HG02970 (cell line): Measurements from ENCODE around the gene KCMF1.
"Not testable (repeated sequence)": the region's sequence is repeated elsewhere in the genome, so short reads cannot be mapped to it uniquely, and the experiment has no call there.

Source experiments
- ATAC-seq: cut with Tn5 transposase; IDR thresholded peaks from one replicate; pipeline ENCODE4 v1.9.1; 2021; ENCODE audit warnings: mild to moderate bottlenecking, moderate library complexity, moderate number of reproducible peaks; ENCODE audit not compliant: unreplicated experiment, low FRiP score

KCMF1 gene

DNA sequence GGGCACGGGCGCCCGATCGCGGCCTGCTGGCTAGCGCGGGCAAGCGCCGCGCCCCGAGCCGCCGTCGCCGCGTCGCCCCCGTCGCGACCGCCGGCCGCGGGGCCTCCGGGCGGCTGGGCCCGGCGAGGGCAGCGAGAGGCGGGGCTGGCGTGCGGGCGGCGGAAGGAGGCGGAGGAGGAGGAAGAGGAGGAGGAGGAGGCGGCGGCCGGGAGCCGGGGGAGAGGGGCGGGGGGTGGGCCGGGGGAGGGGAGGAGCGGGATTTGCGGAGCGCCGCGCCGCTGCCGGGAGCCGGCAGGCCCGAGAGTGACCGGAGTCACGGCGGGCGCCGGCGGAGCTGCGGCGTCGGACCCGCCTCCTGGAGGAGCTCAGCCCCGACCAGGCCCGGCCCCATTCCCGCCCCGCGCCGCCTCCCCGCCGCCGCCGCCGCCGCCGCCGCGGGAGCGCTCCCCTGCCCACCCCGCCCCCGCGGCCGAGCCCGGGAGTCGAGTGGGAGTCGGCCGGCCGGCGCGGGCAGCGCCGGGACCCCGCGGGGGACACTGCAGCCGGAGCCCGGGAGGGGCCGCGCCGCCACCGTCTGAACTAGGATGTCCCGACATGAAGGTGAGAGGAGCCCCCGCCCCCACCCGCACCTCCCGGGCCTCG, at the start of gene KCMF1:
Gene KCMF1 (plus strand): TSS at position 294 of the 642 bp plus-strand sequence. CDS start 291 bp downstream, at position 585.
- peak; percentile 49 for ATAC-seq

DNA sequence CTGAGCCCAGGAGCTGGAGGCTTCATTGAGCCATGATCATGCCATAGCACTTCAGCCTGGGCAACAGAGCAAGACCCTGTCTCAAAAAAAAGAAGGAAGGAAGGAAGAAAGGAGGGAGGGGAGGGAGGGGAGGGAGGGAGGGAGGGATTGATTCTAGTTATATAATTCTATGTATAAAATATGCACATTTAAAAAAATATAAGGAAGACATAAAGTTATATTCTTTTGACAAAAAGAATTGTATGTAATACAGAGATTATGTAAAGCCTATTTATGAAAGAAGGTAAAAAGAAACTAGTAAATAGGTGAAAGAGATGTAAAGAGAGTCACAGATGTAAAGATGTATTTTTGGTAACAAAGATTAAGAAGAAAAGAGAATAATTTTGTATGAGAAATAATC, 48.0 kb upstream of the KCMF1 start:
- no peak for ATAC-seq

- ATAC-seq: no peak
Measured at GRCh38 chr2:84924173-84925106, 46.5 kb upstream of the KCMF1 start.

DNA sequence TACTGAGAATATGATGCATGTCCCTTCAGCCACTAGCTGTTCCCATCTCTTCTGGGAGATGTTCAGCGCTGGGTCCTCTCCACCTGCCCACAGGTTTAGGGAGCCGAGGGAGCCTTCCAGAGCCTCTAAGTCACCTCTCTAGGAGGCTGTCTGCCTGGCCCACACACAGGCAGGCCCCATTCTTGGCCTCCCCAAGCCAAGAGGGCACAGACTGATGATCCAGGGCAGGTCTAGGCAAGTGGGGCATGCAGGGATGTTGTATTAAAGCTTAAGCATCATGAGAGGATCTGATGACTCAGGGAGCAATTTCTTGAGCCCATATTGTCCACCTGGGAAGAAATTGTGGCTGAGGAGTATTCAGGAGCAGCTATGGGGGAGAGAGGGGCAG, 45.6 kb upstream of the KCMF1 start:
- no peak for ATAC-seq

- peak; percentile 80 for ATAC-seq
Measured at GRCh38 chr2:84925724-84926376, 45.1 kb upstream of the KCMF1 start.

- no peak for ATAC-seq
Measured at GRCh38 chr2:84927275-84927627, 43.7 kb upstream of the KCMF1 start.

DNA sequence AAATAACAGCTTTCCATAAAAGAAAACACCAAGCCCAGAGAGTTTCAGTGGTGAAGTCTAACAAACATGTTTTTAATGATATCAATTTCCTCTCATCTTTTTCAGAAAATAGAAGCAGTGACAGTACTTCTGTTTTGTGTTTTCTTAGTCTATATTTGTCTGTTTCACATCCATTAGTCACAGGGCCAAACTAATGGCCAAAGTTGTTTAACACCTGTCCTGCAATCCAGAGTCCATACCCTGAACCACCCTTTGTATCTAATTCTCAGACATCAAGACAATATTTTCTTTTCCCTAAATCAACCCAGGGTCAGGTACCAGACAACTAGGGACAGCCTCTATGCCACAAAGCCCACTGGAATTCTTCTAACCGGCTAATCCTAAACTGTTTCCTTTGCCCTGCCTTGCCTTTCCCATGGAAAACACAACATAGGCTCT, 39.6 kb upstream of the KCMF1 start:
- ATAC-seq: no peak

DNA sequence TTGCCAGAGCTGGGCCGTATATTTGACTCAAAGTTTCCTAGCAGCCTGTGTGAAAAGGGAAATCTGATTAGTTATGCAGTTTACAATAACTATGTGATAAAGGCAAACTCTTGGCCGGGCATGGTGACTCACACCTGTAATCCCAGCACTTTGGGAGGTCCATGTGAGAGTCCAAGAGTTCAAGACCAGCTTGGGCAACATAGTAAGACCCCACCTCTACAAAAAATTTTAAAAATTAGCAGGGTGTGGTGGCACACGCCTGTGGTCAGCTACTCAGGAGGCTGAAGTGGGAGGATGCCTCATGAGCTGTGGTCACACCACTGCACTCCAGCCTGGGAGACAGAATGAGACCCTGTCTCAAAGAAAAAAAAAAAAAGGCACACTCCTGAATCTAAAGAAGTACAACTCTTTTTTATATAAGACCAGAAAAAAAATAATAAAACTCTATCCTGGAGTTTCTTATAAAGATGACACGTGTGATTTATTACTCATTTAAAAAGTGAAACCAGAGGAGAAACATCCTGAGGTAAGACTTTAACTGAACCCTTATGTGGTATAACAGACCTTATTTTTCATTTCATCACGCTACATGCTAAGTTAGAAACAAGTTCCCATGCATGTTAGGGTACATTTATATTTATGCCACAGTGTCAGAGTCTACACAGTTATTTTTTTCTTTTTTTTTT, 32.6 kb upstream of the KCMF1 start:
- ATAC-seq: peak; percentile 39

DNA sequence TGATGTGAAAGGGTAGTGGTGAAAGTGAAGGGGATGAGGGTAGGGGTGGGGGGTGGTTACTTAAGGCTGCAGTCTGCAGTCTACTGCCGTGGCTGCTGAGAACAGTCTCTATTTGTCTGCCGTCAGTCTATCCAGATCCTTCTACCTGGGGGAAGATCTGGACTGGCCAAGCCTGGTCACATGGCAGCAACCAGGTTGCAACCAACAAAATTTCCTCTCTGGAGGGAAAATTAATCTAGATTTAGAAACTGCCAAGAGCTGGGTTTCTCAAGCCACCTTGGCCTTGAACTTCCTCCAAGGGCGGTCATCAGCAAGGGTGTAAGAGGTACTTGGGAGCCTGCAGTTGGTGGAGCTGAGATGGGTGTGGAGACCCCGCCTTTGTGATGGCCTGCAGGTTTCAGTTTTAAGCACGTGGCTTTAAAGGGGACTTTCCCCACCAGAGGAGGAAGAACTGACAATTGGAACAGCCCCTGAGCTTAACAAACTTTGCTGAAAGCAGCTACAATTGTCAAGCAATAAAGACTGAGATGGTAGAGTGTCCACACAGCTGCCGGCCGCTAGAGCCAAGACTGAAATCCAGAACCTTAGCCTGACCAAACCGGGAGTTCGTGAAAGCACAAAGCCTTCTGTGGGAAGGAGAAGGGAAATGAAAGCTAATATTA, 31.4 kb upstream of the KCMF1 start:
- ATAC-seq: peak; percentile 72

GRCh38 chr2:84940088-84940470, 30.9 kb upstream of the KCMF1 start:
- ATAC-seq: peak; percentile 0

DNA sequence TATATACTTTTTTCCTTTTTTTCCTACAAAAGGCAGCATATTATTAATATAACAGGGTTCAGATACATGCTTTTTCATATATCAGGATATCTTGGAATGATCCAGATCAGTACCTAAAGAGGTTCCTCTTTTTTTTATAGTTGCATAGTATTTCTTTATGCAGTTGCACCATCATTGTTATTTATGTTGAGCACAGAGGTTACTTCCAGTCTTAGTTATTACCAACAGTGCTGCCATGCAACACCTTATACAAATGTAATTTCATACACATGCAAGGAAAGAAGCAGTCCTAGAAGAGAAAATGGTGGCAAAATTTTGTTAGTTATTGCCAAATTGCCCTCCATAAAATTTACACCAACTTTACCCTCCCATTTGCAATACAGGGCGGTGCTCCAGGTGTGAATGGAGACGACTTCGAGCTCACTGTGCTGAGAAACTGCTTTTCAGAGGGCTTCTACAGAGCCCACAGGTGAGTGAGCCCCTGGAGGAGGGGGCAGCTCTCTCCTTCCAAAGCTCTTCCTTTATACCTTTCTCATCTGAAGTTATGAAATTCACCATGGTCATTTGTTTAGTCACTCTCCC, 30.0 kb upstream of the KCMF1 start:
- no peak for ATAC-seq

DNA sequence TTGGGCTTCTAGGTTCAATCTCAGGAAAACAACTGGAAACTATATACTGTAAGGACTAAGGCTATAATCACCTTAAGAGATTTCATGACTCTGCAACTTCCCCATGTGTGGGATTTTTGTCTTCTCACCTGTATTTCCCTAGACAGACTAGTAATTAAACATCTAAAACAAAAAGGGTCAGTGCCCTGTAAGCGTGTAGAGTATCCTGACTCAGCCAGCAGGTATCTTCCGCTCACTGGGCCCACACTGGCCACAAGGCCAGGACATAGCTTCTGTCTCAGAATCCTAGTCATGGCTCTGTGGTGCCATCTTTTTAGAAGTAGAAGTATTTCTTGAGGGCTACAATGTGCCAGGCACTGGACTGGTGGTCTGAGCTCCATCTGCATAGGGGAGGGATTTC, 28.8 kb upstream of the KCMF1 start:
- no peak for ATAC-seq

DNA sequence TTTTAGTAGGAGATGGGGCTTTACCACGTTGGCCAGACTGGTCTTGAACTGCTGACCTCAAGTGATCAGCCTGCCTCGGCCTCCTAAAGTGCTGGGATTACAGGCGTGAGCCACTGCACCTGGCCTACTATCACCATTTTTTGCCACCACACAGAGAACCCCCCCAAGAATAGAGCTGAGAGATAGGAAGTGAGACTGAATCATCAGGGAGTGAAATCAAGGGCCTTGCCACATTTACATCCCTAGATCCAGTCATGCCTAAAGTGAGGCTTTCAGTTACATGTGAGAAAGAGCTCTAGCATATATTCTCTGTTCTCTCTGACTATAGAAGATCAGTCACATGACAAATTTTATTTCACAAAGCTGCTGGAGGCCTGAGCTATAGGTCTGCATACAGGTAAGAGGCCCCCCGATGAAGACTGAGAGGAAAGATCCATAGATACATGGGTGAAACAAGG, 28.0 kb upstream of the KCMF1 start:
- peak; percentile 21 for ATAC-seq

GRCh38 chr2:84944295-84944909, 26.6 kb upstream of the KCMF1 start:
- no peak for ATAC-seq

- ATAC-seq: not testable (repeated sequence)
Measured at GRCh38 chr2:84945838-84946203, 25.1 kb upstream of the KCMF1 start.

DNA sequence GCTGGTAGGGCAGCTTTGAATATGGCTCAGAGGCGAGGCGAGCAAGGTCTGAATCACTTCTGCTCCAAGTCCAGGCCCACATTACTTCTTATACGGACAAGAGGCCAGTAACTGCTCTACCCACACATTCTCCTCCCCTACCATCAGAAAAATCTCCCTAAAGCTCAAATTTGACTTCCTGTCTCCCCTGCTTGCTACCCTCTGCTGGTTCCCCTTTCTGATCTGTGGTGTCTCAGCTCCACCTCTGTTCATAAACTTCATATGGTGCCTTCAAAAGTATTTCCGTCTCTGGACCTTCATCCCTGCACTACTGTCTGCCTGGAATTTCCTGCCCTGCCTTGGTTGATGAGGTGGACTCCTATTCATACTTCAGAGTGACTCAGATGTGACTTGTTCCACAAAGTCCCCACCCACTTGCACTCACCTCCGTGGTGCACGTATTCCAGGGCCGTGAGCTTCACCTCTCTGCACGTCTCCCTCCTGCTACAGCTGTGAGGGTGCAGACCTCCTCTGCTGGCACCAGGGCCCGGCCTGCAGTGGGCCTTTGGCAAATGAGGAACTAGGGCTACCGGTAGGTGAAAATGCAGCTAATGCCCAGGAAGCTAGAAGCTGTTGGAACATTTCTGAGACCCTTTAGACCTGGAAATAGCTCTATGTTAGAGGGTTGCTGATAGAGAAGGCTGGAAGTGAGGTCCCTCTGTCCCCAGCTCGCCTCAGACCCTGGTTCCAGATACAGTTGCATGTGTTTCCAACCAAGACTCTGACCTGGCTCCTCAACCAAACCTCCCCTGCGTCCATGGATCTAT, 24.6 kb upstream of the KCMF1 start:
- peak; percentile 53 for ATAC-seq

GRCh38 chr2:84947010-84947593, 23.9 kb upstream of the KCMF1 start:
- no peak for ATAC-seq

DNA sequence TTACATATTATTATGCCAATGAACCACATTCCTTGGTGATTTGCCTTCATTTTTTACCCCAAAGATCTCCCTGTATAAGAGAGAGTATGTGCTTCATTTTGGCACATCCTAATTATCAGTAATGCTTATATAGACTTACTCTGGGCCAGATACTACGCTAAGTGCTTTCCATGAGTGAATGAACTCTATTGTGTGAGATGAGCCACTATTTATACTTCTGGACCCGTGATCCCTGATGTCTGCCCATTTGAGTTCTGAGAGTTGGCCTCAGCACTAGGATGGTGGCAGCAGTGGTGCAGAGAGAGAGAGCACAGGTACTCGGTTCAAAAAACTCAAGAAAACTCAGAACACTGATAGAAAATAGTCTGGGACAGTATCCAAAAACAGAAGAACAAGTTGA, 17.4 kb upstream of the KCMF1 start:
- ATAC-seq: no peak
